LHCN-M2 (cell line): ENCODE results near the gene TEAD3. TPM values are rescaled to one million over a fixed set of nuclear protein-coding genes. Genes with fewer than 3 reads are reported as not detected.

Experiments used
- DNase-seq: peaks from one replicate; pipeline ENCODE4 v3.0.0-alpha.2; 2012; ENCODE audit warnings: low read depth
- total RNA-seq: library from RNA; depleted of rRNA; stranded (reverse); fragments of >200 nt; gene quantifications from 2 replicates; pipeline ENCODE4 v1.2.3, GENCODE V29; 2014

Gene TEAD3
- total RNA-seq, 1 experiment from 2014 or later, result 17.5 TPM

DNA sequence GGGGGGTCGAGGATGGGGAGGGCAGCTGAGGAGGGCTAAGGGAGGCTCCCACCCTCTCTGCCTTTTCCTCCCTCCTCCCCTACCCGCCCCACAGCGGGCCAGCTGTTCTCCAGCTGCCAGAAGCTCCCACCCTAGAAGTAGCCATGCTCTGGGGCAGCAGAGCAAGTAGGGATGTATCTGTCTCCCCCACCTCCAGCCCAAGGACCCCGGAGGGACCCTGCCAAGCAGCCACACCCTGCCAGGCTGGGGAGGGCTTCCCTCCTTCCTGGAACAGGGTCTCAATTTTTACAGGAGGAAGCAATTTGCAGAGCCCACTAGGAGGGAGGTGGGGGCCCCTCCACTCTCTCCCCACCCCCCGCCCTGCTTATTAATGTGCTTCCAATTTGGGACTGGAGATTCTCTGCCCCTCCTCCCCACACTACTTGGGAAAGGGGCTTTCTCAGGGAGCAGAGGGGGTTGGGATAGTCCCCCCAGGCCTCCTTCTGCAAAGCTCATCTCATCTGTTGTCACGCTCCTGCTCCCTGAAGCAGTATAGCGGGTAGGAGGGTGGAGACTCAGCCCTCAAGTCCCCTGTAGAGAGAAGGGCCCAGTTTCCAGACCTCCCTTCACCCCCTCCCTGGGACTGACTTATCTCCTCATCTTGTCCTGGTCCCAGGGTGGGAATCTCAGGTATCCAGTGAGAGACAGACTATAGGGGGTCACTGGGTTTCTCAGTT, 4.5 kb downstream of the TEAD3 start:
- no peak for DNase-seq

DNA sequence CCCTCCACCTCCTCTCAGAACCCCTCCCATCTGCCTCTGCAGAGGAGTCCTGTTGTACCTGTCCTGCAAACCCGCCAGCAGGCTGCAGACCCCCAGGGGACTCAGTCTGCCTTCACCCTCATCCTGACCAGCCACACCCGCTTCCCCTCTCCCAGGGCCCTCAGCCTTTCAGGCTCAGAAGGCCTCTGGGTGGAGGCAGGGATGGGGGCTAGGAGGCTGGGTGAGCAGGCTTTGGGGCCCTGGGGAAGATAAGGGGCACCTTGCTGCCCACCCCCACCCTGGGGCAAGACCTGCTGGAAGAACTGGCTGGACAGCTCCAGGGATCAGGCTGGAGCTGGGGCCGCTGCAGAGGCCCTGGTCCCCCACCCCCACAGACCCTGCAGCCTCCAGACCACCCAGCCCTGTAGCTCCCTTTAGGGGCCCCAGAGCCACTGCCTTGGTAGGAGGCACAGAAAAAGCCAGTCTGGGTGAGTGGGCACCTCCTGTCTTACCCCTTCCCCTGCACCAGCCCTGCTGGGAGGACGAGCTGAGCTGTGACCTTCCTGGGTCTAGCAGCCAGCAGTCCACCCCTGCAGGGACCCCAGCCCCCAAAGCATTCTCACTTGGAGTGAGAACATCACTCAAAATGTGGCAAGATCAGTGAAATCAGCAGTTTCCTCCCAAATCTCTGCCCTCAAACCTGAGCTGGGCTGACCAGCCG, 5.2 kb downstream of the TEAD3 start:
- DNase-seq, result no peak

DNA sequence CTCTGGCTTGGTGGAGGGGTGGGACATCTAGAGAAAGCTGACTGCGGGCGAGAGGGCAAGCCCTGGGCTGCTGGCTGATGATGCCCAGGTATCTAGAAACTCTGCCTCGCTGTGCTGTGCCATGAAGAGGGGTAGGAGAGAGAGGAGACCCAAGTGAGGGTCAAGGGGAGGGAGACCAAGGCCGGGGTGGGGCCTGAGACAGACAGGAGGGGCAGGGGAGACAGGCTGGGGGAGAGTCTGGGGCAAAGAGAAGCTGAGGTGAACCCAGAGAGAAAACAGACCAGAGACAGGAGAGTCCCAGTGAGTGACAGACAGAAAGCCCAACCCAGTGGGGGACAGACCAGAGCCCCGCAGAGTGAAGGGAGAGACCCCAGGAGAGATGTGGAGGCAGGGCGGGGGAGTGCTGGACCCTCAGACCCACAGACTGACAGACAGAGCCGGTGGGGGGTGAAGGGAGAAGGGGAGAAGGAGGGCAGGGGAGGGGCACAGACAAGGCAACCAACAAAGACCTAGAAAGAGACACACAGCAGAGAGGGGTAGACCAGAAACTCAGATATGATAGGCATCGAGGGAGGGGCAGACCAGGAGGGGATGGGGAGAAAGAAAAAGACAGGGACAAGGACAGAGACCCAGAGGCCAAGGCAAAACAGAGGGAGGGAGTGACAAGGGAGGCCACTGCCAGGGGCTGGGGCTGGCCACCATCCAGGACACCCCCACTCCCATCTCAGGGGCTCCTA, 5.9 kb downstream of the TEAD3 start:
- DNase-seq, result no peak

DNA sequence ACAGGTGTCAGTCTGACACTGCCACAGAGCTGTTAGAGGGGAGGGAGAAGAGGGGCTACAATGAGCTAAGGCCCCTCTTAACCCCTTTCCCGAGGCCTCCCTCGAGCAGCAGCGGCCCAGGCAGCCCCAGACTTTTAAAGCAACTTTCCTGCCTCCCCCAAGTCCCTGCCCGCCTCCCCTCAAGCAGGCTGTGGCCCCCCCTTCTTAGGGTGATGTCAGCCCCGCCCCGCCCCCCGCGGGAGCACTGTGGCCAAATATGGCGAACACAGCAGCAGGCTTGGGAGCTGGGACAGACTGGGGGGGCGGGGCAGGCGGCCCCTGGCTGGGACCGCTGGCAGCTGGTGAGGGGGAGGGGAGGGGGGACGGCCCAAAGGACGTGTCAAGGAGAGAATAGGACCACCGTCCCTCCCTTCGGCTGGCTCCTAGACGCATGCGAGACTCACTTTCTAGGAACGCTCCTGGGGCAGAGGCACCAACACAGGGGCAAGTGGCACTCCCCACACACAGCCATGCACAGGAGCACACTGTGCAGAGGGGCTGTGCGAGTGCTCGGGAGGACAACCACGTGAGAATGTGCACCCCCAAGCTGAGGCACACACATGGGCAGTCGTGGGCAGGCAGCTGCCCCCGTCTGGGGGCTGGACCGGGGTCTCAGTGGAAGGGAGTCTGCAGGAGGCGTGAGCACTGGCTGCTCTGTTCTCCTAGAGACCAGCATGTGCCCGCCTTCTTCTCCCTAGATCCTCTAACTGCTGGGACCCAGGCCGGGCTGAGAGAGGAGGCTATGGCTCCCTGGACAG, 6.7 kb downstream of the TEAD3 start:
- DNase-seq, result peak; percentile 76

DNA sequence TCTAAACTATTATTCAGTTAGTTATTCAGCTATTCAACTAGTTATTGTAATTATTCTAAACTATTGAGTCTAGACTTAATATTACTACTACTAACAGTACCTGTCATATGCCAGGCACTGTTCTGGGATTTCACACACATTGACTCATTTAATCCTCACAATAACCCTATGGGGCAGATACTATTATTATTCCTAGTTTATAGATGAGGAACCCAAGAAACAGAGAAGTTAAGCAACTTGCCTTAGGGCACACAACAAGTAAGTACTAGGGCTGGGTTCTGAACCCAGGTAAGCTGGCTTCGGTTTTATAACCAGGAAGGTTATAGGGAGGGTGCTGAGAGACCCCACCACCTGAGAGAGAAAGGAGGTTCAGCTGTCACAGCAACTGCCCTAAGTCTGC, 7.8 kb downstream of the TEAD3 start:
- no peak for DNase-seq

DNA sequence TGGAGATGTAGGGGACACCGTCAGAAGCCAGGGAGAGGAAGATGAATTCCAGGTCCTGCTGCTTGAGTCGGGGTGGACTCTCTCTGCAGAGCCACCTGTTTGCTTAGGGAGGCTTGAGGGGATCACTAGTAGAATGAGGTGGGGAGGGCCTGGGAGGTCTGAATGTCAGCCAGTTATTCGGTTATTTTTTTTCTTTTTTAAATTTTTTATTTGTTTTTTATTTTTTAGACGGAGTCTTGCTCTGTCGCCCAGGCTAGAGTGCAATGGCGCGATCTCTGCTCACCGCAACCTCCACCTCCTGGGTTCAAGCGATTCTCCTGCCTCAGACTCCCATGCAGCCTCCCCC, 8.4 kb downstream of the TEAD3 start:
- no peak for DNase-seq

DNA sequence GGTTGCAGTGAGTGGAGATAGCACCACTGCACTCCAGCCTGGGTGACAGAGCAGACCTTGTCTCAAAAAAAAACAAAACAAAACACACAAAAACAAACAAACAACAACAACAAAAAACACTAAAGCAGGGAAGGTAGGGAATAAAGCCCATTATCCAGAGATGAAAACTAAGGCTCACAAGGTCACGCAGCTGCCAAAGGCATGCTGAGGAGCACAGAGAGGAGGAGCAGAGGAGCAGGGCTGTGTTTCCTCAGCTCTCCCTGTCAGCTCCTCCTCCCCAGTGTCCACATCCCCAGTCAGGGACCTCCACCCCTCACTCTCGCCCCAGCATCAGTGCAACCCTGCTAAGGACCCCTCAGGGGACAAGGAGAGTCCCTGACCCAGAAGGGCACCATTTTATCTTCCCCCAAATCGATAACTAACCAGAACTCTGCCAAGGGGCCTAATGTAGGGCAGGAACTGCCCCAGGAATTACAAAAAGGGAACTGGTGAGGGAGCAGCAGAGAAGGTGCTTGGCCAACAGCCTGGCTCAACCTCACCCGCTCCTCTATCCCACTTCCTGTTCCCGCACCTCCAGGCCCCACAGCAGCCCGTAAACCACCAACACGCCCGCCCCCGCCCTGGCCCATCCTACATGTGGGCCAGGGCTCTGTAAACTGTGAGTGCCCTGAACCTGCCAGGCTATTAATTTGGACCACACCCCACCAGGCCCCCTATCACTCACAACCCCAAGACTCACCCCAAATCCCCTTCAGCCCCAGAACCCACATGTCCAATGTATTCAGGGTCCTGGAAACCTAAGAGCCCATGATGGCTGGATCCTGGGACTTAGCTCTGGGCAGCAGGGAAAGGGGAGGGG, 9.0 kb downstream of the TEAD3 start:
- DNase-seq, result peak; percentile 32

DNA sequence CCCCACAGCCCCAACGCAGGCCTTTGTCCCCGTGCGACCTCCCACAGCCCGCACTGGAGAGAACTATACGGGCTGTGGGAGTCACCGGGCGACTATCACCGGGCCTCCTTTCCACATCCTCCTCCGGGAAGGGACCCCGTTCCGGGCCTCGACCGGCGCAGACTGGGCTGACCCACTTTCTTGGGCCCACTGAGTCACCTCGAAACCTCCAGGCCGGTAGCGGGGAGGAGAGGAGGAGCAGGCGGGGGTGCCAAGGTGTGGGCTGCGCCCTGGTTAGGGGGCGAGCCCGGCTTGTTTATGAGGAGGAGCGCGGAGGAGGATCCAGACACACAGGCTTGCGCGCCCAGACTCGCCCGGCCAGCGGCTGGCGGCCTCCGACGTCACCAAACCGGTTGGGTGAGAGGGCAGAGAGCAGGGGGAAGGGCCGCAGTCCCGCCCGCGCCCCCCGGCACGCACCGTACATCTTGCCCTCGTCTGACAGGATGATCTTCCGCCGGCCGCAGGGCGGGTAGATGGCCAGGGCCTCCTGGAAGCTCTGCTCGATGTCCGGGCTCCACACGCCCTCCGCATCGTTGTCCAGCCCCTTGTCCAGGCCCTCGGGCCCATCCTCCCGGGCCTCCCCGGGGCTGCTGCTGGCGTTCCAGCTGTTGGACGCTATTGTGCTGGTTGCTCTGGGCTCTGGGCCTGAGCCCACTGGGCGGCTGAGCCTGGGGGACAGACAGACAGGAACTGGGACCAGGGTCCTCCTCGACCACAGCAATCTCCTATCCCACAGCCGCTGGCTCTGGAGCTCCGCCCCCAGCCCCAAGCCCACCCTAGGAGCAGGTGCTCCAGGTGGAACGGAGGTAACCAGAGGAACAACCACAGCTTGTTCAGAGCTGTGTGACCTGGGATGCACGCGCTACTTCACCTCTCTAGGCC, 10.6 kb downstream of the TEAD3 start:
- no peak for DNase-seq

DNA sequence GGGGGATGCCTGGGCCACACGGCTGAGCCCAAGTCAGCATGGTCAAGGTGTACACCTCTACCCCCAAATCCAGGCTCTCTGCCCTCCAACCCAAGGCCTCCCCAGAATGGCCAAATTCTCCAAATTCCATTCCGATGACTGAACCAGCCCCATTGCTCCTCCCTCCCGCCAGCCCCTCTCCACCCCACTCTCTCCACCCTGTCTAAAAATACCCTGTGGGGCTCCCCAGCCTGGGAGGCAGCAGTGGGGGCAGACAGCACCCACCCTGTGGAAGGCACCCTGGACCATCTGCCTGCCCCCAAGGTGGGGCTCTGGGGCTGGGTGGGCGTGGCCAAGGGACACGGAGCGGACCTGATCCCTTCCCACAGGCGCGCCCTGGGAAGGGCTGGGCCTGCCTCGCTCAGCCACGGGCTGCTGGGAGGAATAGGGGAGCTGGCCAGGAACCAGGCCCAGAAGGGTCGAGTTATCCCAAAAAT, 11.4 kb downstream of the TEAD3 start:
- DNase-seq, result peak; percentile 81

DNA sequence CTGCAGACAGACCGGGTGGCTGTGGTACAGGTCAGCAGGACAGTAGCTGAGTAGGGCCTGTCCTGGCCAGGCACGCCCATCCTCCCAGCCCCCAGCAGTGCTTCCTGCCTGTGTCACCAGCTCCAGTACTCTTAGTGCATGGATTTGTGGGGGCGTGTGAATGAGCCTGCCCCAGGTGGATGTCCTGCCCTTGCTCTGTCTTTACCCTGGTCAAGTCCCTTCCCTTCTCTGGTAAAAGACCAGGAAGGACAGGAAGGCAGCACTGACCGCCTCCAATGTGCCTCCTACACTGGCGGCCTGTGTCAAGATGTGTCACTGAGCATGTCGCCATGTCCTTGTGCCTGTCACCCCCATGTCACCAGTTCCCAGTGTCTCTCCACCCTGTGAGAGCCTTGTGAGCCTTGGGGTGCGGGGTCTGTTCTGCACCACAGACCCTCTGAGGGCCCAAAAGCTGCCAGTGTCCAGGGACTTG, 11.9 kb downstream of the TEAD3 start:
- peak; percentile 42 for DNase-seq

DNA sequence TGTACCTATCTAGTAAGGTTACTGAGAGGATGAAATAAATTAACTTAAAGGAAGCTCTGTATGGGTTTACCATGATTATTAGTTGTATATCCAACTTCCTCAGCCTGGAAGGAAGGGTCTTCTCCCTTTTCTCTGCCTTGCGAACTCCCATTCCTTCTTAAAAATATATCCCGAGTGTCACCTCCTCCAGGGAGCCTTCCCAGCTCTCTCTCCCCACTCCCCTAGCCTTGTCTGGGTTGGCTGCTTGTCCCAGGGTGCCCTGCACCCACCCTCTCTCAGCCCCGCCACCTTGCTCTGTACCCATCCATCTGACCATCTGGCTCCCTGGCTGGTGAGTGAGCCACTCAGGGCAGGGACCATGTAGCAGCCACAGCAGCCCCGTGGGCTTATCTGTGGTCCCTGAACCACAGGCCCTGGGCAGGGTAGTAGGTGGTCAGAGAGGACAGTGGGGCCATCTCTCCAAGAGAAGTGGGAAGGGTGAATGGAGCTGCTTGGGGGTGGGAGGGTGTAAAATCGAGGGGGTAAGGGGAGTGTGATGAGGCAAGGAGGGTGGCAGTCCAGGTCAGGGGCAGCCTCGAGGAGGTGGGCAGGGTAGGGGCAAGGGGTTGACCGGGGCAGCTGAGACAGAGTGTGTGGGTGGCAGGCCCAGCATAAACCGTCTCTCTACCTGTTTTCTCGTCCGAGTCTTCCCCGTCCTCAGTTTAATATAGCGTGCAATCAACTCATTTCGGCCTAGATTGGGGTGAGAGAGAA, 12.8 kb downstream of the TEAD3 start:
- no peak for DNase-seq

DNA sequence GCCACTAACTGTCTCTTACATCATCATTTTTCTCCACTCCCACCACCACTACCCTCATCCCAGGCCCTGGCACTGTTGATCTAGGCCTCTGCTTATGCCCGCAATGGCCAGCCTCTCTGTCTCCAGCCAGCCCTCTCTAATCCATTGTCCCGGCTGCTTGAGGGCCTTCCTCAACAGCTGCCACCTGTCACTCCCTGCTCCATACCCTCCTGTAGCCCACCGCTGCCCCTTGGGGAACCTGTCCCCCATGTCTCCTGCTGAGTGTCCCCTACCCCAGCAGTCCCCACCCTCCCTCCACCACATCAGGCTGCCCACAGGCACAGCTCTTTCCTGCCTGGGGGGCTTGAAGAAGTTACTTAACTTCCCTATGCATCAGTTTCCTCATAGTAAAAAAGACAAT, 13.4 kb downstream of the TEAD3 start:
- DNase-seq, result no peak

DNA sequence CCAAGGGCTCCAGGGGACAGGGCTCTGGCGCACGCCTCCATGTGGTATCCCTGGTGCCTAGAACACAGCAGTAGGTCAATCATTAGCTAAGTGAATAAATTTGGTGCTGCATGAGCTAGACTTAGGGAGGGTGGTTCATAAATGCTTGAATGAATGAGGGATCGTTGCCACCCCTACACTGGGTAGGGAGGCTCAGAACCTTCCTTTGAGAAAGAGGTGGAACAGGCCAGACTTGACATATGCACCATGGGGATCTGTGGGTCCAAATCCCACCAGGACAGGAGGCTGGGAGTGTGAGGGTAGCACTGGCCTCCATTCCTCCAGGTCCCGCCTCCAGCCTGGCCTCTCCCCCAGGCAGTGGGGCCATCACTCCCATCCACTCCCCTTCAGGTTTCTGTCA, 13.8 kb downstream of the TEAD3 start:
- no peak for DNase-seq

DNA sequence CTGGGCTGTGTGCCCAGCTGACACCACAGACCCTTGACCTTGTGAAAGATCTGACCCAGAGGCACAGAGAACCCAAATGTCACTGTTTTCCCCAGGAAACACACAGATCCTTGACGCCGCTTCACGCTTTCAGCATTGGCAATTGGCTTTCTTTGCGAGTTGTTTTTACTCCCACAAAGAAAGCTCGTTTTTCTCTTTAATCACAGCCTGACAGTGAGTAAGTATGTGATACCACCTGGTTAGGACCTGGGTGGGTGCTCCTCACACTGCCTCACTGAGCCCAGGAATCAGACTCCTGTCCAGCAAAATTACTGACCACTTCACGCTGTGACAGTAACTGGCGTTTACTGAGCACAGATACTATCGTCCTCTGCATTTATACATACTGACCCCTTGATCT, 15.7 kb downstream of the TEAD3 start:
- DNase-seq, result no peak

DNA sequence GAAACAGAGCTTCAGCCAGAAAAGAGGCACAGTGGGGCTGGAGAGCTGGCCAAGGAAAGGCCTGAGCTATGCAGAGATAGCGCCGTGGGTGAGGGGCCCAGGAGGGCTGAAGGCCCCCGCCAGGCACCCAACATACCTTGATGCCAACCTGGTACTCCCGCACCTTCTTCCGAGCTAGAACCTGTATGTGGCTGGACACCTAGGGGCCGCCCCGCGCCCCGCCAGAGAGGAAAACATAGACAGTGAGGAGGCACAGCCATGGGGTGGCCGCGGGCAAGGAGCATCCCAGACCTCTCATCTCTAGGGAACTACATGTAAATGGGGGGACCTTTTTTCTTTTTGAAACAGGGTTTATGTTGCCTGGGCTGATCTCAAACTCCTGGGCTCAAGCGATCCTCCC, 16.7 kb downstream of the TEAD3 start:
- DNase-seq, result no peak

DNA sequence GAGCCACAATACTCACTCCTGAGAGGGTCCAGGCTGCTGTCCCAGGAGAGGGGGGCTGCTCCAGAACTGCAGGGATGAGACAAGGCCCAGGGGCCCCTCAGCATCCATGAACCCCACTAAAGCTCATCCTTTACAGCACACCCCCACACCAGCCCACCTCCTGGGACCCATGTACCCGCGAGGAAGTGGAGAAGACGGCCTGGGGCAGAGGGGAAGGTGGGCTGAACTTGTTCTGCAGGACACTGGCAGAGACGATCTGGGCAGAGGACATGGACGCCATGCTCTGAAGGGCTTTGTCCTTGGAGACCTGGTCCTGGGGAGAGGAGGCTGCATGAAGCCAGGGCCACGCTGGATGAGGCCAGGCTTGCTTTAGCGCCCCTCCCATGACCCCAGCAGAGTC, 18.6 kb downstream of the TEAD3 start:
- no peak for DNase-seq

DNA sequence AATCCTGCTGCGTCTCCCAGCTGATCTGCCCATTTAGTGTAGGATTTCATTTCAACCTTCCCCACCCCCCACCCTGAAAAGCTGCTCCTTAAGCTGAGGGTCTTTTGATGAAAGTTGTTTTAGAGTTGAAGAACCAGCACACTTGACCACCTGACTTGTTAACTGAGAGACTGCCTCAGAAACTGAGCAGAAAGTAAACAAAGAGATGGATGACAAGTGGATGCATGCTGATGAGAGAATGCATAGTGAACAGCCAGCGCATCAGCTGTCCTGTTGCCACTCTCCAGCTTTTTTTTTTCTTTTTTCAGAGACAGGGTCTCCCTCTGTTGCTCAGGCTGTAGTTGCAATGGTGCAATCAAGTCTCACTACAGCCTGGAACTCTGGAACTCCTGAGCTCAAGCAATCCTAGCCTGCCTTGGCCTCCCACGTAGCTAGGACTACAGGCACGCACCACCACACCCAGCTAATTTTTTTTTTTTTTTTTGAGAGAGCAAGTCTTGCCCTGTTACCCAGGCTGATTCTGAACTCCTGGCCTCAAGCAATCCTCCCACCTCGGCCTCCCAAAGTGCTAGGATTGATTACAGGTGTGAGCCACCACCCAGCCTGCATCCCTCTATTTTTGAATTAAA, 19.2 kb downstream of the TEAD3 start:
- no peak for DNase-seq

DNA sequence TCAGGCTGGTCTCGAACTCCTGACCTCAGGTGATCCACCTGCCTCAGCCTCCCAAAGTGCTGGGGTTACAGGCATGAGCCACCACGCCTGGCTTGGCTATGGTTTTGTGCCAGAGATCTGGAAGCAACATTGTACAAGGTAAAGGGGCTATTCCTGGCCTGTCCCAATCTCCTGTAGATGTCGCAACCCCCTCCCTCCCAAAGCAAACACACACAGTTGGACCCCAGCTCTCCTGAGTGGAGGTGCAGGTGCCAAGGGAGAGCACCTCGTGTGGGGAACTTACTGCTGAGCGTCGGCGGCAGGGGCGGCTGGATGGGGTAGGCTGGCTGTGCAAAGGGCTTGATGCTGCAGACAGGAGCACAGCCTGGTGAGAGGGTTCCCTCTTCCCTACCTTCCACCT, 19.9 kb downstream of the TEAD3 start:
- no peak for DNase-seq
